ENCODE results near the gene WTIP.
A peak's percentile ranks its signal among the peaks of the same experiment; 100 is the strongest.
"Not testable (repeated sequence)": the region's sequence is repeated elsewhere in the genome, so short reads cannot be mapped to it uniquely, and the experiment has no call there.

The WTIP gene

DNA sequence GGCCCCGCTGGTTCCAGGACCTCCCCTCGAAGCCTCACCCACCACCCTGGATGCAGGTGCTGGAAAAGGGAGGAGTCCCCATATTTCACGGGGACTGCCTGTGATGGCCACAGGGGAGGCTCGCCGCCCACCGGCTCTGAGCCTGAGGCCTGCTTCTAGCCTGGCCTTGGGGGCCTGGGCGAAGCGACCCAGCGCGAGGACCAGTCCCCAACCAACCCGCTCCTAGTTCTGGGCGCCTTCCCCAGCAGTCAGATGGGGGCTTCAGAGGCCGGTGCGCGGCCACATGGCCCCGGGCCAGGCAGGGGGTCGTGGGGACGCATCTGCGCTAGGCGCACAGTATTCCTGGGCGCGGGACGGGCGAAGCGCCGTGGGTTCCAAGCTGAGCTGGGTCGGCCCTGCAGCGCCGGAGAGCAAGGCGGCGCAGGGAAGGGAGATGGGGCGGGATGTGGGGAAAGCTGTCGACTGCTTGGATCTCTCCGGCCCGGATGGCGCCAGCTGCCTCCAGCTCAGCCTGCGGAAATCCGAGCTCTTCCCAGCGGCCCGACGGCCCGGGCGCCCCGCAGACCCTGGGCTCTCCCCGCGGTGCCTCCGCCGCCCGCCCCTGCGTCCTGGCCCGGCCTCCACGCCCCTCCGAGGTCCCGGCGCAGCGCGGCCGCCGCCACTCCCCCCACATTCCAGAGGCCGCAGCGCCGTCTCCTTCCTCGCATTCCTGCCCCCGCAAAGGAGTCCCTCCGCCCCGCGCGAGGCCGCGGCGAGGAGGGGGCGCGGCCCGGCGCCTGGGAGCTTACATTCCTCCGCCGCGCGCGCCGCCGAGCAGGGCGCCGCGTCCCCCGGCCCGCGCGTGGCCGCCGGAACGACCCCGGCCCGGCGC, at the start of gene WTIP:
WTIP (plus strand) TSS at position 788 of the 871 bp plus-strand sequence. CDS start 217 bp downstream, outside the sequence.
- no peak for DNase-seq (ENCODE audit: low read depth in 1 of 2, low spot score in 1 of 2)

DNA sequence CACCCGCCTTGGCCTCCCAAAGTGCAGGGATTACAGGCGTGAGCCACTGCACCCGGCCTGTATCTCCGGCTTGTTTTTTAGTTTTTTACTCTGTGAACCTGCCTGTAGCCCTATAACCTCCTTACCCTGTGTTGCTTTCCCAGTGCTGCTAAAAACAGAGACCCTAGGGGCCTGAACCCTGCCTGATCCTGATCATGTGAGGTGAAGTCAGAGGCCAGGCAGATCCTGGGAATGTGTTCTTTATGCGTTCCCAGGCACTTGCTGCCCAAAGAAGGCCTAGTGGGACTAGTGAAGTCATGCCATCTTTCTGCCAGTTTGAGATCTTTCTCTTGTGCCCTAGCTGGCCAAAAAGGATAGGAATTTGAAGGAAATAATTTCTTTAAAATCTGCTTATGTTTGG, 48.8 kb upstream of the WTIP start:
- no peak for DNase-seq (ENCODE audit: low read depth in 1 of 2, low spot score in 1 of 2)

DNA sequence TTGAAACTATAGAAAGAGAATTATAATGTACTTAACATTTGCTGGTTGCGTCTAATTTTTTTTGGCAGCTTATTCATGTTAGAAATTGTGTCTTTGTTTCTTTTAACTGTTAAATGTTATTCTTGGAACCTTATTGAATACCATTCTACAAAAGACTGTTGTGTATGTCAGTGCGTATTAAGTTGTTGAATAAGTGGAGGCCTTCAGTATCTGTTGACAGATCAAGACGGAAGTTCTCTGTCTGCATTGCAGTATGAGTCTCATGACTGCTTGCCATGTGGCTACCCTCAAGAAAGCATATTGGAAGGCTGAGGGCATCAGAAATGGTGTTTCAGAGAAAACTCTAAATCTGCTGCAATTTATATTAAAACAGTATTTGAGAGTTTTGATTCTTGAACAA, 44.8 kb upstream of the WTIP start:
- DNase-seq (ENCODE audit: low read depth in 1 of 2, low spot score in 1 of 2), result no peak

DNA sequence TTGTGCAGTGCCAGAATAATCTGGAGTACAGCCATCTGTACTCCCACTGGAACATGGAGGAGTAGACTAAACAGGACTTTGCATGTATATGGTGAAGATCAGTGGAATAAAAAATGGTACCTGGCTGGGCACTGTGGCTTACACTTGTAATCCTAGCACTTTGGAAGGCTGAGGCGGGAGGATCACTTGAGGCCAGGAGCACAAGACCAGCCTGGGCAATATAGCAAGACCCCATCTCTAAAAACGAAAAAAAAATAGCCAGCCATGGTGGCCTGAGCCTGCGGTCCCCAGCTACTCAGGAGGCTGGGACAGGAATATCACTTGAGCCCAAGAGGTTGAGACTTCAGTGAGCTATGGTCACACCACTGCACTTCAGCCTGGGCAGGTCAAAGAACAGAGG, 33.4 kb upstream of the WTIP start:
- no peak for DNase-seq (ENCODE audit: low read depth in 1 of 2, low spot score in 1 of 2)

DNA sequence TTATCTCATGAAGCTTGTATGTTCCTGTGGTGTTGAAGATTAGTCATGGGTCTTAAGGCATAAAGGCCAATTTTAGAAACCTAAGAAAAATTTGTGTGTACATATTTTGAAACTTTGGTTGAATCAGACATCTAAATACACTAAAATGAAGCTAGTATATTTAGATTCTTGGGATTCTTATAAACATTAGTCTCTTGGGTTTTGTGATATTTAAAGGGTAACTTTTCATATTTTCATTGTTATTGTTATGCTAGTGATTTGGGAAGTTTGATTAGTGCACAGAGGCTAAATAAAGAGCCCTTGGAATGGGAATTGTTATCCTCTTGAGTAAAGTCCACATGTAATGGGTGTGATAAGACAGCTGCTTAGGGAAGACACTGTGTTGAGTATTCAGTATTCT, 28.8 kb upstream of the WTIP start:
- no peak for DNase-seq (ENCODE audit: low read depth in 1 of 2, low spot score in 1 of 2)

DNA sequence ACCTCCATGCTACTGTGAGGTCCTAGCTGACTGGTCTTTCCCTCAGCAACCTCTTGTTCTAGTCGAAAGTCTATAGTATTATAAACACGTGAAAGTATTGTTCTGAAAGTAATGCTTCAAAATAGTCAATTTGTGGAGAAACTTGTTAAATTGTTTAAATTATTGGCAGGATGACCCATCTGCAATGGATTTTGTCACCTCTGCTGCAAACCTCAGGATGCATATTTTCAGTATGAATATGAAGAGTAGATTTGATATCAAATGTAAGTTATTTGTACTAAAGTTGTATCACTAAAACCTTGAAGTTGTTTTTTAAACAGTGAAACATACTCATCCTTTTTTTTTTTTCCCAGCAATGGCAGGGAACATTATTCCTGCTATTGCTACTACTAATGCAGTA, 27.5 kb upstream of the WTIP start:
- no peak for DNase-seq (ENCODE audit: low read depth in 1 of 2, low spot score in 1 of 2)

DNA sequence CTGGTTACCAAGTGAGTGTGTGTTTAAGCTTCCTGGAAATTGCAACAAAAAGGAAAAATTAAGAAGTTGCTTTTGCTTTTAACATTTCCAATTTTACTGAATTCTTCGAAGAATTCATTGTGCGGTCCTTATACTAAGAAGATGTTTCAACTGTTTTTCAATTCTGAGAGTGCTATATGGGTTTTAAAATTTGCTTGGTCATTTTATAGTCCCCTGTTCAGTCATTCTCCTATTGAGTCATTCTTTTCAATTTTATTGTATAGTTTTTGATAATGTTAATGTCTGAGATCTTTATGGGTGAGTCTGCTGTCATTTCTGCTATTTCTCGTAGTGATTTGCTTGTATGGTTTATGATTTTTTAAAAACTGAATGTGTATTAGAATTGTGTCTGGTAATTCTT, 26.9 kb upstream of the WTIP start:
- DNase-seq (ENCODE audit: low read depth in 1 of 2, low spot score in 1 of 2), result no peak

DNA sequence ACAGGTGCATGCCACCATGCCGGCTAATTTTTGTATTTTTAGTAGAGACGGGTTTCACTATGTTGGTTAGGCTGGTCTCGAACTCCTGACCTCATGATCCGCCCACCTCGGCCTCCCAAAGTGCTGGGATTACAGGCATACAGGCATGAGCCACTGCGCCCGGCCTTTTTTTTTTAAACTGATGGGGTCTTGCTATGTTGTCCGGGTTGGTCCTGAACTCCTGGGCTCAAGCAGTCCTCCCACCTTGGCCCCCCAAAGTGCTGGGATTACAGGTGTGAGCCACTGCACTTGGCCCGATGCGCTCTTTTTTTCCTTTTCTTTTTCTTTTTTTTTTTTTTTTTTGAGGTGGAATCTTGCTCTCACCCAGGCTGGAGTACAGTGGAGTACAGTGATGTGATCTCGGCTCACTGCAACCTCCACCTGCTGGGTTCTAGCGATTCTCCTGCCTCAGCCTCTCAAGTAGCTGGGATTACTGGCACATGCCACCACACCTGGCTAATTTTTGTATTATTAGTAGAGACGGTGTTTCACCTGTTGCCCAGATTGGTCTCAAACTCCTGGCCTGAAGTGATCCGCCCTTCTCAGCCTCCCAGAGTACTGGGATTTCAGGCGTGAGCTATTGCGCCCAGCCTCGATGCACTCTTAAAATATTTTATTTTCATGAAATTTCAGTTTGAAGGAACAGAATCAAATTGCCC, 25.6 kb upstream of the WTIP start:
- DNase-seq (ENCODE audit: low read depth in 1 of 2, low spot score in 1 of 2), result not testable (repeated sequence)

DNA sequence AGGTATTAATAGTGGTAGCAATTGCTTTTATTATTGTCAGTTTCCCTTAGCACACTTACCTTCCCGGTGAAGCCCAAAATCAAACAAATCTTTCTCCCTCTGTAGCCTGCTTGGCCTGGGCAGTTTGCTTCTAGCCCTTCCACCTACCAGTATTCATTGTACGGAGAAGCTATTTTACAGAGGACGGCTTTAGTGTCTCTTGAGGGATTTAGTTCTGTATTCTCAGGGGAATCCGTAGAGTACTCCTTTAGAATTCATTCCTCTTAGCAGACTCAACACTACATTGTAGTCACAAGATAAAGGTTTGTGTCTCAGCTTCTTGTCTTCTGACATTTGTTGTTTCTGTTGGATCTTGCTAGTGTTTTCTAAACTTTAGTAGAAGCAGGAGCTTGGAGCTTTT, 24.1 kb upstream of the WTIP start:
- DNase-seq (ENCODE audit: low read depth in 1 of 2, low spot score in 1 of 2), result no peak

DNA sequence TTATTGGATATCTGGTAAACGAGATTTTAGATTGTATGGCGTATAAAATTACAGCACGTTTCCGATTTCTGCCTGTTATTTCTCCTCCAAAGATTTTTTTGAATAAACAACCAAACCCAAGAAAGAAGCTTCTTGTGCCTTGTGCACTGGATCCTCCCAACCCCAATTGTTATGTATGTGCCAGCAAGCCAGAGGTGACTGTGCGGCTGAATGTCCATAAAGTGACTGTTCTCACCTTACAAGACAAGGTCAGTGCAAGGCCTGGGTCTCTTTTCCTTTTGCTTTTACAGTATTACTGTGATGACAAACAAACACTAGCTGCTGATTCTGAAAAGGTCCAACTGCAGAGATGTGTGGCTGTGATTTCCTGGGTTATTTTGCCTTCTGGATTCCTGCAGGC, 22.9 kb upstream of the WTIP start:
- DNase-seq (ENCODE audit: low read depth in 1 of 2, low spot score in 1 of 2), result no peak

DNA sequence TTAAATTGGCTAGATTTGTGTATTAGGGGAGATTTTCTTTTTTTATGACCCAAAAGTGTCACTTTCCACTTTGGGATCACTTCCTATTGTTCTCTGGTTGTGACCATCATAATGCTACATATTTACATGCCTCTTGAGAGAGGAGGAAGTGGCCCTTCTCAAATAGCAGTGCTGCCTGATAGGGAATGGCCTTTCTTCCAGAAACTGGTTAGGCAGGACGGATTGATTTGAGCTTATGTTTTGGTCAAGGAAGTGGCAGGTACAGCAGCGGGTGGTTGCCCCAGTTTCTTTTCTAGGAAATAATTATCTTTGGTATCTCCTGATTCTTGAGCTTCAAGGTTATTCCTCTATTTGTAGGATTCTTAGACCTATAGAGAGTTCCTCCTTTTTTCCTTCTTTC, 21.9 kb upstream of the WTIP start:
- DNase-seq (ENCODE audit: low read depth in 1 of 2, low spot score in 1 of 2), result no peak

DNA sequence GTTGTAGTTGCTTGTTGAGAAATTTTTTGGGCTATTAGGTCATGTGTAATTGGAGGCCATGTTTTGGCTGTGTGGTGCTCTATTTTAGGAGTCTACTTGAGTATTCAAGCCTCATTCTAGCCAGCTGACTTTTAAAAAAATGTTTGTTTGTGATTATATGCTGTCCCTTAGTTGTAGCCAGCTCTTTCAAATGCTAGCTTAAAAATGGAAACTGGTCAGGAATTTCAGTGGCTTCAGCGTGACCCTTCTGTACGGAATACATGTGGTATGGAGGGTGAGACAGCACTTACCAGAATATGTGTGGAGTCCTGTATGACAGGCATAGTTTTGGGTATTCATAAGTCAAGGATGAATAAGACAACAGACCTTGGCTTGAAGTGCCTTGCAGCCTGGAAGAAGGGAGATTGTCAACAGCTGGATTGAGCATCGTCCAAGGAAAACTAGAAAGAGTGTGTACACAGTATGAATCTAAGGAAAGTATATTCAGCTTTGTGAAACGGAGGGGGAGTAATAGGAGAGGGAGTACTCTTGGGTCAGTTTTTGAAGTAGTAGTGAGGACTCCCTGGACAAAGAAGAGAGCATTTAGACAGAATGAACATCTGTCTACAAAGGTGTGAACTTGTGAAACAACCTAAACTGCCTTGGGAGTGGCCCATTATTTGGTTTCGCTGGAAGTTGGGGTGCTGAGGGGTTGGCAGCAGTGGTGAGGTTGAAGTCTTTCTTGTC, 20.0 kb upstream of the WTIP start:
- no peak for DNase-seq (ENCODE audit: low read depth in 1 of 2, low spot score in 1 of 2)

DNA sequence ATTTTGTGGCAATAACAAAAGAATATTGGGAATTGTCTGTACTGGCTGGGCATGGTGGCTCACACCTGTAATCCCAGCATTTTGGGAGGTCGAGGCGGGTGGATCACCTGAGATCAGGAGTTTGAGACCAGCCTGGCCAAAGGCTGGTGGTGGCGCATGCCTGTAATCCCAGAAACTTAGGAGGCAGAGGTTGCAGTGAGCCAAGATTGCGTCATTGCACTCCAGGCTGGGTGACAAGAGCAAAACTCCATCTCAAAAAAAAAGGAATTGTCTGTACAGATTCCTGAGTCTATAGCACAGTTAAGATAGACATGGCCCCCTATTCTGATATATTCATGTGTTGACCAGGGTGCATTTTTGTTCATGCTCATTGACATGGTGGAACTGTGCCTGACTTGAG, 16.8 kb upstream of the WTIP start:
- DNase-seq (ENCODE audit: low read depth in 1 of 2, low spot score in 1 of 2), result not testable (repeated sequence)

DNA sequence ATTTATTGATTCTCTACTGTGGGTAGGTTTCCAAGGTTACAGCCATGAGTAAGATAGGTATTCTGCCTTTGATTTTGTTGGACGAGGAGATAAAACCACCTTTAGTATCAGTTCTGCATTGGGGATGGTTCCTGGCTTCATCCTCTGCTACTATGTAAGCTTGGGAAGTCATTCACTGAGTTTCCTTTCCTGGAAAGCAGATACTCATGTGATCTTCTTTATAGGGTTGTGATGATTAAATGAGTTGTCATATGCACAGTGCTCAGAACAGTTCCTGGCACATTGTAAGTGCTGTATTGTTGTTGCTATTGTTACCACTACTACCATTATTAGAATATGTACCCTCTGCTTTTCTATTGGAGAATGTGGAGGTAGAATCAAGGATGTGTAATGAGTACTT, 13.1 kb upstream of the WTIP start:
- DNase-seq (ENCODE audit: low read depth in 1 of 2, low spot score in 1 of 2), result no peak

DNA sequence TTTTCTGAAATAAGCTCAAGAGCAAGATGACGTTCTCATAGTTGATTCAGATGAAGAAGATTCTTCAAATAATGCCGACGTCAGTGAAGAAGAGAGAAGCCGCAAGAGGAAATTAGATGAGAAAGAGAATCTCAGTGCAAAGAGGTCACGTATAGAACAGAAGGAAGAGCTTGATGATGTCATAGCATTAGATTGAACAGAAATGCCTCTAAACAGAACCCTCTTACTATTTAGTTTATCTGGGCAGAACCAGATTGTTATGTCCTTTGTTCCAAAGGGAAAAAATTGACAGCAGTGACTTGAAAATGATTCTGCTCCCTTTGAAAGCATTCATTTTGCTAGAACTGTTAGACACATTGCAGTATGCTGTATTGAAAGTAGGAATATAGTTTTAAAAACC, 12.5 kb upstream of the WTIP start:
- DNase-seq (ENCODE audit: low read depth in 1 of 2, low spot score in 1 of 2), result not testable (repeated sequence)

DNA sequence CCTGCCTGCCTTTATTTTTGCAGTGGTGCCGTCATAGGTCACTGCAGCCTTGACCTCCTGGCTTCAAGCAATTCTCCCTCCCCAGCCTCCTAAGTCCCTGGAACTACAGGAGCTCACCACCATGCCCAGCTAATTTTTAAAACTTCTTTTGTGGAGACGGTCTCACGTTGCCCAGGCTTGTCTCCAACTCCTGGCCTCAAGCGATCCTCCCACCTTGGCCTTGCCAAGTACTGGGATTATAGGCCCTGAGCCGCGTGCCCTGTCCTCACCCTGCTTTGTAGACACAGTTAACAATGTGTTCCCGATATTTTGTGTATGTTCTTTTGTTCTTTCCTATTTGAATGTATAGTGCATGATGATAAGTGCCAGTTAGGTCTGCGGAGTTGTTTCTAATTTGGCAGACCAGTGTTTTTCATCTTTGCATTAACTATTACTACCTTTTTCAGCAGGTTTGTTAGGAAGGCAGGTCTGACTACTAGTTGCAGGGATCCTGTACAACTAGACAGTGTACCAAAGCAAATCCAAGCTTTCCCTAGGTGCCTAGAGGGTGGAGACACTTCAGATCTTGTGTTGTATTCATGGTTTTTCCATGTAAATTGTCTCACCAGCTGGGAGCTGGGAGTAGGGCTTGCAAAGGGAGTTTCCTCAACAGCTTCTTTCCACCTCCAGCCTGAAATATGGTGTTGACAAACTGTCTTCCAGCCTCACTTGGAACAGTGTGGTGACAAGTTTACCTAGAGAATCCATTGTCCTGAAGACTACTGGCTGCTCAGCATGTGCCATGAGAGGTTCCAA, 9.5 kb upstream of the WTIP start:
- no peak for DNase-seq (ENCODE audit: low read depth in 1 of 2, low spot score in 1 of 2)

DNA sequence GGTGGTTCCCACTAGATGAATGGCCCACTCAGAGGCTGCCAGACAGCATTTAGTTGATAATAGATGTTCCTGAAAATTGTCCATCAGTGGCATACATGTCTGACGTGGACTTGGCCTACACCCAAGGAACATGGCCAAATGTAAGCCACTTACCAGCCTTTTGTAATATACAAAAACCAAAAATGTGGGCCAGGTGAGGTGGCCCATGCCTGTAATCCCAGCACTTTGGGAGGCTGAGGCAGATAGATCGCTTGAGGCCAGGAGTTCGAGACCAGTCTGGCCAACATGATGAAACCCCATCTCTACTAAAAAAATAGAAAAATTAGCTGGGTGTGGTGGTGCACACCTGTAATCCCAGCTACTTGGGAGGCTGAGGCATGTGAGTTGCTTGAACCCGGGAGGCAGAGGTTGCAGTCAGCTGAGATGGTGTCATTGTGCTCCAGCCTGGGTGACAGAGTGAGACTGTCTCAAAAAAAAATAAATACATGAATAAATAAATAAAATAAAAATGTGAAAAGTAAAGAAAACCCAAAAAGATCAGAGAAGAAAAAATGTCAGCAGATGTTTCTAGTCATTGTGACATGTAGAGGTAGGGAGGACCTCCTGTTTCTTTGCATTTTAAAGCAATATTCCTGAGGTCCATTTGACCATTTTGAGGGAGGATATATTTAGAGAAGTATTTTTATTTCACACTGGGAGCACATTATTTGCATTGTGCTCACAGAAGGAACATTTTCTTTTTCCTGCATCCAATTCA, 7.1 kb upstream of the WTIP start:
- no peak for DNase-seq (ENCODE audit: low read depth in 1 of 2, low spot score in 1 of 2)

DNA sequence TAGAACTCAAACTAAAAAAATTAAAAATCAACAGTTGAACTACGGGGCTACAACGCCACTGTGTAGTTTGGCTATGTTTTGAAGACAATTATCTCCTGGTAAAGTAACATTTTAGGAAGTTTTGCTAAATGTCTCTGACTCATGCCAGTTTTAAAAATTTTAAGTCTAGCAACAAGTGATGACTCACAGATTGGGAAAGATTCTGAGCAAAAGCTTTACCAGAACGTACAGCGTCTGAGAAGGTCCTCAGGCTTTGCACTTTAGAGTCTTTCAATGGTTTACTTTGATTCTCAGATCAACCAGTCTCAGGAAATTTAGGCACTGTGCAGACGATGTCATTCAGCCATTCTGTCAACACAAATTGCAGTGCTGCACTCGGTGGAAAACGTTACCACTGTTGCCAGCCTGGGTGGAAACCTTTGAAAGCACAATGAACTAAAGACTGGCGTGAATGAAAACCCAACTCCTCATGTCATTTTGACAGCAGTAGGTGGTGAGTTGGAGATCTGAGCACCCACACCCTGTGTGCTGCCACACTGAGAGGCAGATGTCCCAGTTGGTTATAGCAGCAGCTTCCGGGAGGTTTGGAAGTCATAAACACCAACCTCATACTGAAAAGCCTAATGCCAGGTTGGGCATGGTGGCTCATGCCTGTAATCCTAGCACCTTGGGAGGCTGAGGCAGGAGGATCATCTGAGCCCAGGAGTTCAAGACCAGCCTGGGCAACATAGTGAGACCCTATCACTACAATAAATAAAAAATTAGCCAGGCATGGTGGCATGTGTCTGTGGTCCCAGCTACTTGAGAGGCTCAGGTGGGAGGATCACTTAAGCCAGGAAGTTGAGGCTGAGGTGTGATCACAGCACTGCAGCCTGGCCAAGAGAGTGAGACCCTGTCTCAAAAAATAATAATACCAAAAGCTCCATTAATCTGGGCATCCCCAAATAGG, 6.3 kb upstream of the WTIP start:
- DNase-seq (ENCODE audit: low read depth in 1 of 2, low spot score in 1 of 2), result peak in 1 of 2 donors; percentile 21

DNA sequence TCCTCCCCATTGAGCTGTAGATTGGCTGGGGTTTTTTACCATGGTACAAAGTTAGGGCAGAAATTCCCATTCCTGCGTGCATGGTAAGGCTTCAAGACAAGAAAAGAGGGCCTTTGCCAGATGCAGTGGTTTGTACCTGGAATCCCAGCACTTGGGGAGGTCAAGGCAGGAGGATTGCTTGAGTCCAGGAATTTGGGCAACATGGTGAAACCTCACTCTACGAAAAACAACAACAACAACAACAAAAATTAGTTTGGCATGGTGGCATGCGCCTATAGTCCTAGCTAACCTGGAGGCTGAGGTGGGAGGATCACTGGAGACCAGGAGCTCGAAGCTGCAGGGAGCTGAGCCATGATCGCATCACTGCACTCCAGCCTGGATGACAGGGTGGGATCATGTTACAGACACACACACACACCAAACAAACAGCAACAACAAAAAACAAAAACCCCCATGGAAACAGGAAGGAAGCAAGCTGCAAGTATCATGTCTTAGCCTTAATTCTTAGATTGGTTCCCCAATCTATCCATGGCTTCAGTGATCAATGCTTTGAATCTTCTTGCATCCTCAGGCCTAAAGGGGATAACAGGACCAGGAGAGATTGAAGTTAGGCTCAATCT, 5.5 kb upstream of the WTIP start:
- DNase-seq (ENCODE audit: low read depth in 1 of 2, low spot score in 1 of 2), result no peak
